Fibroblast of skin of left biceps (primary cell): ENCODE measurements around the gene SH3GL1.

Experiments used
- DNase-seq, 2 experiments: peaks; one replicate each; pipeline ENCODE4 v3.0.0-alpha.2; 2013; ENCODE audit warnings: low read depth in 2 of 2

Gene SH3GL1

GRCh38 chr19:4376028-4376670 lies 24.2 kb downstream of the SH3GL1 start:
- no peak for DNase-seq

GRCh38 chr19:4375164-4376027 lies 25.0 kb downstream of the SH3GL1 start:
- peak in 1 of 2 experiments; percentile 20 for DNase-seq

- peak in 1 of 2 experiments; percentile 27 for DNase-seq
Observed at GRCh38 chr19:4374498-4375163, 25.7 kb downstream of the SH3GL1 start.

- no peak for DNase-seq
Observed at GRCh38 chr19:4373601-4374497, 26.5 kb downstream of the SH3GL1 start.

- no peak for DNase-seq
Observed at GRCh38 chr19:4373013-4373367, 27.4 kb downstream of the SH3GL1 start.

- DNase-seq = no peak
Observed at GRCh38 chr19:4372165-4373012, 28.0 kb downstream of the SH3GL1 start.

- no peak for DNase-seq
Observed at GRCh38 chr19:4371247-4372164, 28.8 kb downstream of the SH3GL1 start.

- DNase-seq = no peak
Observed at GRCh38 chr19:4370418-4371041, 29.8 kb downstream of the SH3GL1 start.

- DNase-seq = no peak
Observed at GRCh38 chr19:4369888-4370260, 30.5 kb downstream of the SH3GL1 start.

GRCh38 chr19:4369109-4369887 lies 31.0 kb downstream of the SH3GL1 start:
- no peak for DNase-seq

- no peak for DNase-seq
Observed at GRCh38 chr19:4368128-4368820, 32.1 kb downstream of the SH3GL1 start.

GRCh38 chr19:4367781-4368127 lies 32.6 kb downstream of the SH3GL1 start:
- DNase-seq = no peak

- DNase-seq = no peak
Observed at GRCh38 chr19:4367336-4367723, 33.0 kb downstream of the SH3GL1 start.

GRCh38 chr19:4366666-4367335 lies 33.5 kb downstream of the SH3GL1 start:
- DNase-seq = no peak

GRCh38 chr19:4365791-4366665 lies 34.3 kb downstream of the SH3GL1 start:
- no peak for DNase-seq

- DNase-seq = no peak
Observed at GRCh38 chr19:4365341-4365740, 35.0 kb downstream of the SH3GL1 start.
